Panc1 (cell line): ENCODE data around the gene HMGCS1. TPM values are rescaled to one million over a fixed set of nuclear protein-coding genes. Genes with fewer than 3 reads are reported as not detected.

Experiments
- ATAC-seq: fragments of 200-7000 bp; cut with Tn5 transposase; 2 replicates; pipeline ENCODE4 v1.9.1; 2020; ENCODE audit warnings: mild to moderate bottlenecking, moderate library complexity
- BruUV-seq: library from RNA; stranded (reverse); fragments of 400-500 nt; replicated peaks from 2 replicates; lab custom pipeline; 2021; lab: Mats Ljungman, UMichigan
- CTCF ChIA-PET: fragments of 300-600 bp; sonication (Branson Sonifier 250); formaldehyde crosslinking; loops from one replicate; lab custom pipeline; 2022; ENCODE audit warnings: antibody characterized with exemption; lab: Charles Lee
- POLR2A ChIA-PET: fragments of 300-600 bp; sonication (Branson Sonifier 250); formaldehyde crosslinking; loops from one replicate; lab custom pipeline; 2022; ENCODE audit warnings: antibody characterized with exemption; lab: Charles Lee
- DNase-seq: peaks from one replicate; pipeline ENCODE4 v3.0.0-alpha.2; 2010; ENCODE audit warnings: low read depth, low spot score
- H3K27ac ChIP-seq: 2 replicates; pipeline ENCODE4 v1.5.1; 2011; ENCODE audit warnings: mild to moderate bottlenecking, low read length, inconsistent platforms
- H3K27me3 ChIP-seq: fragments of 200-500 bp; sonication (Bioruptor generic); 2 replicates; pipeline ENCODE4 v1.6.0; 2014; ENCODE audit warnings: low read length, inconsistent platforms; ENCODE audit not compliant: control insufficient read depth, insufficient read depth
- H3K36me3 ChIP-seq: fragments of 200-500 bp; sonication (Bioruptor generic); 2 replicates; pipeline ENCODE4 v1.5.1; 2014; ENCODE audit warnings: inconsistent platforms, mild to moderate bottlenecking, low read length, moderate library complexity; ENCODE audit not compliant: control insufficient read depth, insufficient read depth
- H3K4me1 ChIP-seq: 2 replicates; pipeline ENCODE4 v1.5.1; 2011; ENCODE audit warnings: inconsistent platforms, mild to moderate bottlenecking, low read length, moderate library complexity; ENCODE audit not compliant: control insufficient read depth, insufficient read depth
- H3K4me3 ChIP-seq, 2 experiments: 2 replicates each; pipeline ENCODE4 v1.5.1; 2011 to 2012; ENCODE audit warnings: low read depth in 2 of 2, low read length in 2 of 2, mild to moderate bottlenecking in 2 of 2, inconsistent platforms in 1 of 2, moderate library complexity in 1 of 2
- H3K9me3 ChIP-seq: fragments of 200-500 bp; sonication (Bioruptor generic); 2 replicates; pipeline ENCODE4 v1.5.1; 2014; ENCODE audit warnings: low read depth, mild to moderate bottlenecking, inconsistent platforms, low read length, moderate library complexity; ENCODE audit not compliant: control insufficient read depth, insufficient read depth
- CTCF ChIP-seq: fragments of 450-650 bp; IDR thresholded peaks from 2 replicates; pipeline ENCODE4 v1.5.1; 2017; ENCODE audit warnings: mild to moderate bottlenecking
- POLR2AphosphoS5 ChIP-seq: IDR thresholded peaks from 2 replicates; pipeline ENCODE4 v1.6.1; 2012; ENCODE audit warnings: mild to moderate bottlenecking, low read depth, low read length, moderate library complexity
- REST ChIP-seq, 2 experiments: IDR thresholded peaks; 2 replicates each; pipeline ENCODE4 v1.6.1; 2011 to 2012; ENCODE audit warnings: low read depth in 2 of 2, control low read depth in 1 of 2, low read length in 1 of 2, mild to moderate bottlenecking in 1 of 2, moderate library complexity in 1 of 2; ENCODE audit not compliant: insufficient read depth in 1 of 2
- SIN3A ChIP-seq: IDR thresholded peaks from 2 replicates; pipeline ENCODE4 v1.6.1; 2012; ENCODE audit warnings: low read depth, mild to moderate bottlenecking, low read length, moderate library complexity, borderline replicate concordance; ENCODE audit not compliant: insufficient read depth
- TCF7L2 ChIP-seq: IDR thresholded peaks from 2 replicates; pipeline ENCODE4 v1.6.1; 2011; ENCODE audit warnings: mild to moderate bottlenecking, low read depth, low read length, inconsistent platforms
- in situ Hi-C: cut with HindIII; loops from 2 replicates; pipeline ENCODE4 v1.10.0; 2016; ENCODE audit warnings: low sequenced_read_pairs, low pct_unique_long_range_greater_than_20kb
- intact Hi-C: fragments of 100-400 bp; cut with micrococcal nuclease; formaldehyde crosslinking; loops from one replicate; pipeline ENCODE4 v1.10.0; 2022; ENCODE audit not compliant: unreplicated experiment
- total RNA-seq: library from RNA; stranded (reverse); gene quantifications from one replicate; pipeline ENCODE4 v1.2.1, GENCODE V29; 2021; ENCODE audit not compliant: unreplicated experiment

Gene HMGCS1
- total RNA-seq, 1 experiment from 2014 or later = 66.1 TPM

GRCh38 chr5:43274435-43275114 is 38.6 kb downstream of the HMGCS1 start:
- no peaks in the 10 kb centered on the region; the same call in 1 of the 2 replicates for H3K27me3 ChIP-seq
- ATAC-seq (no peak), DNase-seq (no peak)
- ChIA-PET POLR2A (no interaction called here), CTCF (no interaction called here)
- H3K36me3 ChIP-seq = no peaks in the 10 kb centered on the region
- intact Hi-C loops (no loop called here), in situ Hi-C loops (no loop called here)
- no peak overlapping the region for H3K4me3 ChIP-seq
- no peaks in the 10 kb centered on the region for H3K4me1 ChIP-seq
- no peaks in the 10 kb centered on the region for H3K9me3 ChIP-seq
- TF ChIP-seq SIN3A (no peak), TCF7L2 (no peak), POLR2AphosphoS5 (no peak), REST (IDR thresholded peaks at IDR 0.05; ENCODE audit: insufficient read depth in 1 of 2, low read depth in 2 of 2, low read length in 1 of 2) (no peak), CTCF (no peak)
- no peak overlapping the region for H3K27ac ChIP-seq
- no TSS peak for BruUV-seq

GRCh38 chr5:43273552-43273951 is 39.7 kb downstream of the HMGCS1 start:
- DNase-seq (no peak), ATAC-seq (no peak)
- no peak for TF ChIP-seq POLR2AphosphoS5
- TF ChIP-seq CTCF = no peak
- no peak for TF ChIP-seq REST (IDR thresholded peaks at IDR 0.05; ENCODE audit: insufficient read depth in 1 of 2, low read depth in 2 of 2, low read length in 1 of 2)
- TF ChIP-seq TCF7L2 = no peak
- TF ChIP-seq SIN3A = no peak
- no TSS peak for BruUV-seq
- ChIA-PET CTCF (no interaction called here), POLR2A (no interaction called here)
- intact Hi-C loops (no loop called here), in situ Hi-C loops (no loop called here)
- Histone ChIP-seq H3K4me1 (no peaks in the 10 kb centered on the region), H3K27ac (no peak overlapping the region), H3K9me3 (no peaks in the 10 kb centered on the region), H3K4me3 (no peak overlapping the region), H3K27me3 (no peaks in the 10 kb centered on the region; the same call in 1 of the 2 replicates), H3K36me3 (no peaks in the 10 kb centered on the region)
